B cell (primary cell): ENCODE results near the gene MRPS15.

ENCODE experiments used
- EZH2 ChIP-seq: IDR thresholded peaks from 2 replicates; pipeline ENCODE4 v1.6.1; 2012; ENCODE audit warnings: borderline replicate concordance, low read depth, mild to moderate bottlenecking, moderate library complexity, low read length; ENCODE audit not compliant: insufficient read depth, poor library complexity, severe bottlenecking
- TF ChIP-seq, protein P1 (sequence below): fragments of 200-600 bp; IDR thresholded peaks from one replicate; pipeline ENCODE4 v1.8.0; 2022; ENCODE audit warnings: antibody characterized with exemption, mild to moderate bottlenecking

DNA sequence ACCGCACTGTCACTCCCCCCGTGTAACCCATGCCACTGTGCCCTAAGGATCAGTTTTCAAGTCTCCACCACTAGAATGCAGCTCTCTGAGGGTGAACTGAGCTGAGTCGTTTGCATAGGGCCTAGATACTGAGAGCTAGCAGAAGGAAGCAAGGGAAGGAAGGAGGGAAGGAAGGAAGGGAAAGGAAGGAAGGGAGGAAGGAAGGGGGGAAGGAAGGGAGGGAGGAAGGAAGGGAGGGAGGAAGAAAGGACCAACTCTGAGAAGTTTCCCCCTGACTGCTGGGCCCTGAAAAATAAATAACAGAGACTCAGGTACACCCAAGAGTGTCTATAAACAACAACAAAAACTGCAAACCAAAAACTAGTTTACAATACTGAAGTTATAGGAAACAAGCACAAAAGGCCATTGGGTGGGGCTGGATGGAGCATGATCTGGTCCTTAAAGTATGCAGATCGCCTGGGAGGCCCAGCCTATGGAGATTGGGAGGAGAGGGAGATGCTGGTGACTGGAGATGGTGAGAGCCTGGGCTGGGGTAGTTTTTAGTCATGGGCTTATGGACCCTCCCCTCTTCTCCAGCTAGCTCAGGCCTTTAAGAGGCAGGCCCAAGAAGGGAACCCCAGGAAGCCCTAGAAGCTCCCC, 1.7 kb upstream of the MRPS15 start:
- TF ChIP-seq, protein P1, sequence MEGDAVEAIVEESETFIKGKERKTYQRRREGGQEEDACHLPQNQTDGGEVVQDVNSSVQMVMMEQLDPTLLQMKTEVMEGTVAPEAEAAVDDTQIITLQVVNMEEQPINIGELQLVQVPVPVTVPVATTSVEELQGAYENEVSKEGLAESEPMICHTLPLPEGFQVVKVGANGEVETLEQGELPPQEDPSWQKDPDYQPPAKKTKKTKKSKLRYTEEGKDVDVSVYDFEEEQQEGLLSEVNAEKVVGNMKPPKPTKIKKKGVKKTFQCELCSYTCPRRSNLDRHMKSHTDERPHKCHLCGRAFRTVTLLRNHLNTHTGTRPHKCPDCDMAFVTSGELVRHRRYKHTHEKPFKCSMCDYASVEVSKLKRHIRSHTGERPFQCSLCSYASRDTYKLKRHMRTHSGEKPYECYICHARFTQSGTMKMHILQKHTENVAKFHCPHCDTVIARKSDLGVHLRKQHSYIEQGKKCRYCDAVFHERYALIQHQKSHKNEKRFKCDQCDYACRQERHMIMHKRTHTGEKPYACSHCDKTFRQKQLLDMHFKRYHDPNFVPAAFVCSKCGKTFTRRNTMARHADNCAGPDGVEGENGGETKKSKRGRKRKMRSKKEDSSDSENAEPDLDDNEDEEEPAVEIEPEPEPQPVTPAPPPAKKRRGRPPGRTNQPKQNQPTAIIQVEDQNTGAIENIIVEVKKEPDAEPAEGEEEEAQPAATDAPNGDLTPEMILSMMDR: no peak
- TF ChIP-seq EZH2: no peak
